Measurements from ENCODE around the gene SMG6.

DNA sequence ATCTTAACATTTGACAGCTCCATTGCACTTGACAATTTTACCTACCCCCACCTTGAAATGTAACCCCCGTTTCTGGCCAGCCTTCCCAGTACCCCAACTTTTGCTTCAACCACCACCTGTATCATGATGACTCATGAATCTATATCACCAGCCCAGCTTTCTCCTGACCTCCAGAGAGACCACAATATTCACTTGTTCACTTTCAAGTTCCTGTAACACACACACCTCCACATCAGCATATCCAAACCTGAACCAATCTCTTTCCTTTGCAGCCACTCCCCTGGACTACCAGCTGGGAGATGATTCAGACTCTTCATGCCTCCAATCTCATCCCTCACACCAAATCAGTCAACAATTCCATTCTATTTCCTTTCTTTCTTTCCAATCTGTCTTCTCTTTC lies 8.0 kb downstream of the SMG6 start:
- TF ChIP-seq, protein P1, sequence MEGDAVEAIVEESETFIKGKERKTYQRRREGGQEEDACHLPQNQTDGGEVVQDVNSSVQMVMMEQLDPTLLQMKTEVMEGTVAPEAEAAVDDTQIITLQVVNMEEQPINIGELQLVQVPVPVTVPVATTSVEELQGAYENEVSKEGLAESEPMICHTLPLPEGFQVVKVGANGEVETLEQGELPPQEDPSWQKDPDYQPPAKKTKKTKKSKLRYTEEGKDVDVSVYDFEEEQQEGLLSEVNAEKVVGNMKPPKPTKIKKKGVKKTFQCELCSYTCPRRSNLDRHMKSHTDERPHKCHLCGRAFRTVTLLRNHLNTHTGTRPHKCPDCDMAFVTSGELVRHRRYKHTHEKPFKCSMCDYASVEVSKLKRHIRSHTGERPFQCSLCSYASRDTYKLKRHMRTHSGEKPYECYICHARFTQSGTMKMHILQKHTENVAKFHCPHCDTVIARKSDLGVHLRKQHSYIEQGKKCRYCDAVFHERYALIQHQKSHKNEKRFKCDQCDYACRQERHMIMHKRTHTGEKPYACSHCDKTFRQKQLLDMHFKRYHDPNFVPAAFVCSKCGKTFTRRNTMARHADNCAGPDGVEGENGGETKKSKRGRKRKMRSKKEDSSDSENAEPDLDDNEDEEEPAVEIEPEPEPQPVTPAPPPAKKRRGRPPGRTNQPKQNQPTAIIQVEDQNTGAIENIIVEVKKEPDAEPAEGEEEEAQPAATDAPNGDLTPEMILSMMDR (IDR thresholded peaks at IDR 0.05; ENCODE audit: low read depth, low read length) = no peak
- no peak for TF ChIP-seq EZH2phosphoT487 (IDR thresholded peaks at IDR 0.05; ENCODE audit: low read depth)
